NCI-H510A (cell line): ENCODE results near the gene FCF1.

Experiments
- DNase-seq: peaks from one replicate; lab custom pipeline; 2025; lab: John Stamatoyannopoulos, UW

The FCF1 gene

DNA sequence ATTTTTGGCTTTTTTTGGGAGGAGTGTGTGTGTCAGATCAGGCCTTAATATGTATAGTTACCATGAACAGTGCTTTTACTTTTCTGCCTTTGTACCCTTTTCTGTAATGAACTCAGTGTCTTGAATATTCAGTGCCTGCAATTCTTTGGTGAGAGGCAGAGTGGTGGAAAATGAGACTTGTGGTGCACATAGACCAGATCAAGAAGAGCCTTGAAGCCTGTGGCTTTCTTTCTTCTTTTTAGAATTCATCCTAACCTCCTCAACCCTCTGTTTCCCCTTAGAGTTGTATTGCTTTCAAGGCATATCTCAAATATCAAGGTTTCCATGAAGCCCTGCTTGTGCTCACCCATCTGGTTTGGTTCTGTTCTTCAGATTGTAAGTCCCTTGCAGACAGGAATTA, 52.8 kb downstream of the FCF1 start:
- DNase-seq = no peak

DNA sequence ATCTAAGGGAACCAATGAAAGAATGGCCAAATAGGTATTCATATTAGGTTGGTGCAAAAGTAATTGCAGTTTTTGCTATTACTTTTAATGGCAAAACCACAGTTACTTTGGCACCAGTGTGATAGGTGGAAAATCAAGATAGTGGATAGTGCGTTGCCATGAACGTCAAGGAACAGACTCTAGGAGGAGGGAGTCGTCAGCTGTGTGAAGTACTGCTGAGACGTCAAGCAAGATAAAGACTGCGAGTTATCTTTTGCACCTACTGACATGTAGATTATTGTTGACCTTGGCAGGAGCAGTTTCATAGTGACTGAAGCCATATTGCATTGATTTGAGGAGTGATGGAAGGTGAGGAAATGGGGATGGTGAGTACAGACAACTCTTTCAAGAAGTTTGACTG, 58.5 kb downstream of the FCF1 start:
- no peak for DNase-seq

DNA sequence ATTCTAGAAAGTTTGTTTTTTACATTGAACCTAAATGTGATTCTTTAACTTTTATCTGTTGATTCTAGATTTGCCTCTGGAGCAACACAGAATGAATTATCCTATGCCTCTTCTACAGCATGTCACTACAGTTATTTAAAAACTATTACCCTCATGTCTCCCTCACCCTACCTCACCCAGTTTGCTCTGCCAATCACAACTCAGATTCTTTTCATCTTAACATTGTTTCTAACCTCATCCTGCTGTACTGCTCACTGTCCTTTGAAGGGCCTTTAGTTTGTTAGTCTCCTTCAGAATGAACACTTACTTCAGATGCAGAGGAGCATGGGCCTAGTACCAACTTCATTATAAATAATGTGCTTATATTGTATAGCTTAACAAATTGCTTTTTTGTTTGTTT, 71.7 kb downstream of the FCF1 start:
- DNase-seq = no peak

DNA sequence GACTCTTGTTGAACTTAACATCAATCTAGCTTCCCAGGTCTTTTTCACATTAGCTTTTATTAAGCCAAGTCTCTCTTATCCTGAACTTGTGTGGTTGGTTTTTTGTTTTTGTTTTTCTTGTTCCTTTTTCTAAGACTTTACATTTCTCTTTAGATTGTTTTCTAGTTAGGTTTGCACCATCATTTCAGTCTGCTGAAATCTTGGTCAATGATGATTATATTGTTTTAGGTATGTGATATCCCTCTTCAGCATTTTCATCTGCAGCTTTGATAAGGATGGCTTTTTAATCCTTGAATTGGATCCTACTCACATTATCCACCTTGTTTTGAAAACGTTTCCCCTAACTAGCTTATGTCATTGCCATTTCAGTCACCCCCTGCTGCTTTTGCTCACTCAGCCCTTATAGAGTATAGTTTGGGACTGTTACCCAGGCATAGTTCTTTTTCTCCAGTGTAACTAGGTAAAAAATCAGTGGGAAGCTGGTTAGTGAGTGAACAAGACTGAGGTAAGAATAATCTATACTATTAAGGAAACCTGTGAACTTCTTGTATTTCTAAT, 72.2 kb downstream of the FCF1 start:
- DNase-seq = no peak

DNA sequence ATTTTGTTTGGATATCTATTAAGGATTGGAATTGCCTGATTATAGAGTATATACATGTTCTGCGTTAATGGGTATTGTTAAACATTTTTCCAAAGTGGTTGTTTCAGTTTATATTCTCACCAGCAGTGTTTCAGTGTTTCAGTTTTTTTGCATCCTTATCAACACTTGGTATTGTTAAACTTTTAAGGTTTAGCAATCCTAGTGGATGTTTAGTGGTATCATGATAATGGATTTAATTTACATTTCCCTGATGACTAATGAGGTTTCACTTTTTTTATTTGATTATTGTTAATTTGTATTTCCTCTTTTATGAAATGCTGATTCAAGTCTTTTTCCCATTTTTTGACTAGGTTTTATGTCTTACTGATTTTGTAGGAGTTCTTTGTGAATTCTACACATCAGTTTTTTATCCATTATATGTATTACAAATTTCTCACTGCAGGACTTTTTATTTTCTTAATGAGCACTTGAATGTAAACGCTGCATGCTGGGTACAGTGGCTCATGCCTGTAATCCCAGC, 73.9 kb downstream of the FCF1 start:
- no peak for DNase-seq
